Activated CD8-positive, alpha-beta memory T cell treated with anti-CD3 and anti-CD28 coated beads for 1 hour (primary cell): ENCODE data around the gene GDAP2.
"Not testable (repeated sequence)": the region's sequence is repeated elsewhere in the genome, so short reads cannot be mapped to it uniquely, and the experiment has no call there.

Experiments
- DNase-seq, 2 donors: peaks; one replicate each; pipeline ENCODE4 v3.0.0-alpha.2; 2020; ENCODE audit warnings: low read depth in 1 of 2; ENCODE audit errors: extremely low read depth in 1 of 2

The GDAP2 gene, protein sequence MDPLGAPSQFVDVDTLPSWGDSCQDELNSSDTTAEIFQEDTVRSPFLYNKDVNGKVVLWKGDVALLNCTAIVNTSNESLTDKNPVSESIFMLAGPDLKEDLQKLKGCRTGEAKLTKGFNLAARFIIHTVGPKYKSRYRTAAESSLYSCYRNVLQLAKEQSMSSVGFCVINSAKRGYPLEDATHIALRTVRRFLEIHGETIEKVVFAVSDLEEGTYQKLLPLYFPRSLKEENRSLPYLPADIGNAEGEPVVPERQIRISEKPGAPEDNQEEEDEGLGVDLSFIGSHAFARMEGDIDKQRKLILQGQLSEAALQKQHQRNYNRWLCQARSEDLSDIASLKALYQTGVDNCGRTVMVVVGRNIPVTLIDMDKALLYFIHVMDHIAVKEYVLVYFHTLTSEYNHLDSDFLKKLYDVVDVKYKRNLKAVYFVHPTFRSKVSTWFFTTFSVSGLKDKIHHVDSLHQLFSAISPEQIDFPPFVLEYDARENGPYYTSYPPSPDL

GRCh38 chr1:117929343-117930172 is at the start of gene GDAP2, which contains the start of gene WDR3:
Gene GDAP2 (minus strand): TSS chr1:117929621. CDS start chr1:117920357, 9,264 bp downstream.
Gene WDR3 (plus strand): TSS chr1:117929739. CDS start chr1:117933320, 3,581 bp downstream.
- peak; percentile 88 to 93 for DNase-seq

DNA sequence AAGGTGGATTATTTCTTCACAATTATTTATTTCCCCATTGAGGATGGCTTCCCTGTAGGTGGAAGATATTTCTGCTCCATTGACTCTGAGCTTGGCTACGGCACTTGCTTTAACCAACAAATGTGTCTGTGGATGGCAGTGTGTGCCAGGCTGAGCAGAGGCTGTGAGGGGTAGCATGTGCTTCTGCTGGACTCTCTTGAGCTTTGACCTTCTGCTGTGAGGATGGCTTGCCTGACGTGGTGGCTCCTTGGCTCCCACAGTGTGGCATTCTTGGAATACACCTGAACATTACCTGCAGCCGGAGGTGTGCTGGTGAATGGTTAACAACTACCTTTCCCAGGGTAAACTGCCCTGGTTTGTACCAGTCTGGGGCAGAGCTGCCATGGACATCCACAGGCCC is 47.0 kb upstream of the GDAP2 start:
- no peak for DNase-seq

GRCh38 chr1:117971777-117972176 is 42.4 kb upstream of the GDAP2 start:
- DNase-seq = no peak

DNA sequence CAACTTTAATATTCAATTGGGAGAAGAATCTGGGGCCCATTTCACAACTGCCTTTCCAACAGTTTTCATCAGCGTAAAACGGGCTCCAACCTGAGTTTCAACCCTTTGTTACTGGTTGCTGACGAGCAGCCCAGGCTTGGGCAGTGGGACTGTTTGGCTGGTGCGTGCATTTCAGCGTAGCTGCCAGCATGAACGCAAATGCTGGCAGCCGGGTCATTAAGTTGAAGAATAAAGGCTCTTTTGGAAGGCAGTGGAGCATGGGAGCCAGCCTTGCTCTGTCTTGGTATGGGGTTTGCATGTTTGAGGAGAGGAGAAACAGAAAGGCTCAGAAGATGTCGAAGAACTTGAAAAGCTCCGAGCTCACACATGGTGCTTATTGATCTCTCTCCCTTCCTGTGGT is 40.8 kb upstream of the GDAP2 start:
- no peak for DNase-seq

- DNase-seq = no peak
These were observed 38.5 kb upstream of the GDAP2 start for GRCh38 chr1:117967881-117968280.

- no peak for DNase-seq
These were observed 38.1 kb upstream of the GDAP2 start for GRCh38 chr1:117967477-117967876.

GRCh38 chr1:117964290-117965038 is 35.0 kb upstream of the GDAP2 start:
- no peak for DNase-seq

DNA sequence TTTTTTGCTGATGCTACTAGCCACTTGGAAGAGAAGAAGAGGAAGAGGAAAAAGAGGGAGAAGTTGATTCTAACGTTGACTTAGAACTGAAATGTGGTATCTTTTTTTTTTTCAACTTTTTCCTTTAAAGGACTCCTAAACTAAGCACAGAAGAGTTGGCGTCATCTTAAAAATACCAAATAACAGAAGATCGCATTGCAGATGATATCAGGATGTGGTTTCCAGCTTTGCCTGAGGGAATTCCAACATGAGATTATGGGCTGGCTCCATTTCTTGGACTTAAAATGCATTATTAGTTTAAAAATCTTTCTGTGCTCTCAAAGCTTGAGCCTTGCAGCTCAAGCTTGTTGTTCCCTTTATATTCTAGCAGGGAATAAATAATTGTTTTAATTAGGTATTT is 29.9 kb upstream of the GDAP2 start:
- DNase-seq = no peak

- DNase-seq = no peak
These were observed 23.0 kb upstream of the GDAP2 start for GRCh38 chr1:117952386-117952785.

DNA sequence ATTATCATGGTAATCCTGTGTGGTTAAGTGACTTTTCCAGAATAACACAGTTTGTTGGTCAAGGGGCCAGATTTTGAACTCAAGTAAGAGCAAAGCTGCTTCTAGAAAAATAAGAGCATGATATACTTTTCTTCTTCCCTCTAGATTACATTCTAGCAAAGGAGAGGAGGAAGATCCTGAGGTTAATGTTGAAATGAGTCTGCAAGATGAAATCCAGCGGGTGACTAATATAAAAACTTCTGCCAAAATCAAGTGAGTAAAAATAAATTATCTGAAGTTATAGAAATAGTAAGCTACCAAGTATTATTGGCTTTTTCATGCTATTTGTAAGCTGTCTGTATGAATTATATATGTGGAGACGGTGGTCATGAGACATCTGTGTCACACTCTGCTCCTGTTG is 12.9 kb upstream of the GDAP2 start:
- DNase-seq = no peak

GRCh38 chr1:117933769-117934168 is 4.3 kb upstream of the GDAP2 start:
- no peak for DNase-seq

- DNase-seq = no peak
These were observed 3.2 kb upstream of the GDAP2 start for GRCh38 chr1:117932576-117932975.

DNA sequence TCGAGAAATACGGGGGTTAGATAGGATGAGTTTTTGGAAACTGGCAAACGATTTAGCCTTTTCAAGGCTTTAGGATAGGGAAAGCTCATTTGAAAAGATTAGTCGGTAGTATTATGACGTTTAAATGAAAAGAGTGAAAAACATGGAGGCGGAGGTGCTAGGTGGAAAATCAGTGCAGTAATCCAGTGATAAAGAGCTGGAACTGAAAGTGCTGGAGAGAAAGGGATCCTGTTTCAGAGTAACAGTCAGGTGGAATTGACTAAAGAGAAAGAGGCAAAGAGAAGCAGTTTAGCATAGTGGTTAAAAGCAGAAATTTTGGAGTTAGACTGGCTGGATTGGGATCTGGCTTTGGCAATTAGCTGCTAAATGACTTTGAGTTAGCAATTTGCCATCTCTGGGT is 1.1 kb upstream of the GDAP2 start:
- DNase-seq = no peak

- no peak for DNase-seq
These were observed 689 bp upstream of the GDAP2 start for GRCh38 chr1:117930173-117930447.

DNA sequence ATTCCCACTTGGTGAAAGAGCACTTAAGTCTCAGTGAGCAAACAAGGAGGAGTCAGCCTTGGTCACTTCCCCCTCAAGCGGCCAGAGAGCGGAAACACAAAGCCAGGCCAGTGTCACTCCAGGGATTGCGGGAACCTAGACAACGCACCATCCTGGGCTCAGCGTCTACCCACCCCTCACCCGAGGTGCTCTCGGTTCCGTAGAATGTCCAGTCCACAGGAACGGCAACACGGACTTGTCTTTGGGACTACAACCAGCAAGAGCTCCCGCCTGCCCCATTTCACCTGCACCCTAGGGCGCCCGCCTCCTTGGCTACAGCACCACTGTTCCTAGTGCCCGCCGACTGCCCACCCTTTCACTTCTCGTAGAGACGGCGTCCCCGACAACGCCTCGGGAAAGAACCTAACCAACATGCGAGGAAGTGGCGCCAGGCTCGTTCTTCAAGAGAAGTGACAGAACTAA is 509 bp downstream of the GDAP2 start:
- no peak for DNase-seq

DNA sequence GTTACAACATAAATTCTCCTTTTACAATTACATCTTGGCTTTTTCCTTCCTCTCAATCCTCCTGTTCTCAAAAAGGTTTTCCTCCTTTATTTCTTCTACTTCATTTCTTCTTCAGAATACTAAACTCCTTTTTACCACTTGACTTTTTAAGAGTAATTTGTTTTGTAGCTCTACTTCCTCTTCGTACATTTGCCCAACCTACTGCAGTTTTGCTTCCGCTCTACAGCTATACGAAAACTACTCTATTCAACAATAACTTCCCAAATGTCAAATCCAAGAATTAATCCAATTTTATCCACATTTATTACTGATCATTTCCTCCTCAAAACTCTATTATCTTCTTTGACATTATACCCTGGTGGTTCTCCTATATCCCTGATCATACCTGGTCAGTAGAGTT is 3.4 kb downstream of the GDAP2 start:
- no peak for DNase-seq

DNA sequence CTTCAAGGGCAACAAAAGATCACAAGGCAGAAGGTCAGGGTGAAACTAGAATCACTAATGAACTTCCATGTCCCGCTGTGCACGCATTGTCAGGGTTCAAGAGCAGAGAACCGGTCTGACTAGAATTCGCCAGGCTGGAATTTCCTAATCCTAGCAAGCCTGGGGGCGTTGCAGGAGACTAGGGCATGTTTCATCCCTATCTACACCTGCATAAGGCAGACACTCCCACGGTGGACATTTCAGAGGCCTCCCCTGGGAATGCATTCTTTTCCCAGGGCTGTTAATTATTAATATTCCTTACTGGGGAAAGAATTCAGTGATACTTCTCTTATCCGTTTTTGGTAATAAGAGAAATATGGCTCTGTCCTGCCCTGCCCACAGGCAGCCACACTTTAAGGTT is 6.7 kb downstream of the GDAP2 start:
- not testable (repeated sequence) for DNase-seq

GRCh38 chr1:117921991-117922390 is 7.4 kb downstream of the GDAP2 start:
- no peak for DNase-seq

DNA sequence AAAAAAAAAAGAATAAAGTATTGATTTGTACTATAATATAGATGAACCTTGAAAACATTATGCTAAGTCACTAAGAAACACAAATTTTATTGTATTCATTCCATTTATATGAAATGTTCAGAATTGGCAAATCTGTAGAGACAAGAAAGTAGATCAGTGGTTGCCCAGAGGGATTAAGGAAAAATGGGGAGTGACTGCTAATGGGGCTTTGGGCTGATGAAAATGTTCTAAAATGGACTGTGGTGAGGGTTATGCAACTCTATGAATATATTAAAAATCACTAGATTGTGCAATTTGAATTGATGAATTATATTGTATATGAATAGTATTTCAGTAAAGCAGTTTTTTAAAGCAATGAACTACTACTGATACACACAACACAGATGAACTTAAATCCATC is 10.0 kb downstream of the GDAP2 start:
- DNase-seq = no peak

DNA sequence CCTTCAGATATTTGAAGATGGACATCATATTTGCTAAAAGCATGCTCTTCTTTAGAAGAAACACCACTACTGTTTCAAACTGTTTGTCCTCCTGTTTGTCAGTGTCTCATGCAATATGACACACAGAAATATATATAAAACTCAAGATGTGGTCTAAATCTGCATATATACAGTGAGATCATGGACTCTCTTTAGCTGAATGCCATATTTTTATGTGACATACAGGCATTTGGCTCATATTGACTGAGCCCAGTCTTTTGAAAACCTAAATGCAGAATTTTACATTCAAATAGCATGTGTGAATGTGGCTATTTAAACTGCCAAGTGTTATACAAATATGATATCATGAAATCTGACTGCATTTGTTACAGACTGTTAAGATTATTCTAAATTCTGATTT is 18.4 kb downstream of the GDAP2 start:
- no peak for DNase-seq

GRCh38 chr1:117905019-117905418 is 24.4 kb downstream of the GDAP2 start:
- DNase-seq = no peak
